ENCODE measurements around the gene MBNL2. TPM values are rescaled to one million over a fixed set of nuclear protein-coding genes. Genes with fewer than 3 reads are reported as not detected.

MBNL2 gene
- total and polyA plus RNA-seq, 2 of the 13 experiments (the other 11 are each of a cell fraction or from before 2014, with no cell fraction given): 30.8 to 59.0 TPM

GRCh38 chr13:97239943-97240787 is 18.0 kb downstream of the MBNL2 start:
- Histone ChIP-seq H4K20me1 (ENCODE audit: insufficient read depth, low read length) (peaks cover 97% of the 10 kb centered on the region), H2AFZ (ENCODE audit: low read length) (no peak overlapping the region), H3K27ac (ENCODE audit: extremely low read length, insufficient read depth, low read length) (peak overlapping the region; percentile 37), H3K27me3 (ENCODE audit: control insufficient read depth in 1 of 2, insufficient read depth in 2 of 2, low read length in 2 of 2) (no peaks in the 10 kb centered on the region), H3K9ac (ENCODE audit: insufficient read depth, low read depth, low read length) (no peak overlapping the region; the same call in 1 of the 2 replicates), H3K4me2 (ENCODE audit: low read depth, low read length) (peak overlapping the region; percentile 36), H3K4me1 (ENCODE audit: insufficient read depth, low read length) (peaks cover 100% of the 10 kb centered on the region), H3K36me3 (replicated peaks in 1 of 2; ENCODE audit: control insufficient read depth in 1 of 2, insufficient read depth in 2 of 2, low read length in 2 of 2) (peaks cover 2 to 37% of the 10 kb centered on the region in 2 experiments; a peak in 4 of 5 replicates), H3K9me3 (ENCODE audit: low read length) (no peaks in the 10 kb centered on the region), H3K79me2 (ENCODE audit: insufficient read depth, low read length) (peaks cover 100% of the 10 kb centered on the region), H3K4me3 (replicated peaks in 1 of 3; ENCODE audit: insufficient read depth in 1 of 3, low read depth in 2 of 3, low read length in 3 of 3) (no peak overlapping the region)
- ChIA-PET POLR2A (interaction anchor here (1.0 to 2.6 kb wide), 6 partner anchors 13 to 20 kb away, joined by 3 to 7 read pairs (median 6); partner anchors contain the start of gene MBNL2), CTCF (ENCODE audit: low intra/inter-chr PET ratio, low total read pairs) (no interaction called here)
- no peak for FAIRE-seq
- WGBS (ENCODE audit: low lambda C conversion rate): 92% methylated on average over 3 of the region's 3 CpGs
- no peak for ATAC-seq
- DNase-seq (ENCODE audit: low spot score): no peak
- no TSS peak for BruUV-seq (replicated peaks)
- in situ Hi-C loops (cut with HindIII; ENCODE audit: extremely low pct_ligation_motif_present, low pct_unique_long_range_greater_than_20kb): no loop called here
- TF ChIP-seq ZNF629 (CRISPR knock-in tag; conservative IDR thresholded peaks at IDR 0.05) (peak; percentile 80), ZNF616 (CRISPR knock-in tag; IDR thresholded peaks at IDR 0.05; ENCODE audit: low read depth) (no peak), SAP130 (CRISPR knock-in tag; IDR thresholded peaks at IDR 0.05; ENCODE audit: low read depth) (no peak), ZNF317 (CRISPR knock-in tag; IDR thresholded peaks at IDR 0.05) (no peak), FOXK2 (IDR thresholded peaks at IDR 0.05) (no peak), ZNF775 (CRISPR knock-in tag; IDR thresholded peaks at IDR 0.05; ENCODE audit: borderline replicate concordance) (no peak), MATR3 (CRISPR knock-in tag; IDR thresholded peaks at IDR 0.05) (no peak)
- intact Hi-C loops (cut with micrococcal nuclease; ENCODE audit: unreplicated experiment): loop anchor here (2.0 kb wide), 1 partner anchor 17 kb away; the partner anchor contains the start of gene MBNL2
